ENCODE data around the gene ATP2A3. TPM values are rescaled to one million over a fixed set of nuclear protein-coding genes. Genes with fewer than 3 reads are reported as not detected.
A peak's percentile ranks its signal among the peaks of the same experiment; 100 is the strongest.

The ATP2A3 gene
- total RNA-seq, 4 donors from 2014 or later: 78.6 to 231 (median 112) TPM

- Histone ChIP-seq H3K27ac (no peak overlapping the region), H3K9me3 (no peaks in the 10 kb centered on the region), H3K4me1 (no peaks in the 10 kb centered on the region), H3K4me3 (no peak overlapping the region), H3K27me3 (no peaks in the 10 kb centered on the region), H3K36me3 (peaks cover 0 to 60% (median 0%) of the 10 kb centered on the region in 3 donors)
- TF ChIP-seq POLR2A (IDR thresholded peaks at IDR 0.05): no peak
- TF ChIP-seq, protein P1, sequence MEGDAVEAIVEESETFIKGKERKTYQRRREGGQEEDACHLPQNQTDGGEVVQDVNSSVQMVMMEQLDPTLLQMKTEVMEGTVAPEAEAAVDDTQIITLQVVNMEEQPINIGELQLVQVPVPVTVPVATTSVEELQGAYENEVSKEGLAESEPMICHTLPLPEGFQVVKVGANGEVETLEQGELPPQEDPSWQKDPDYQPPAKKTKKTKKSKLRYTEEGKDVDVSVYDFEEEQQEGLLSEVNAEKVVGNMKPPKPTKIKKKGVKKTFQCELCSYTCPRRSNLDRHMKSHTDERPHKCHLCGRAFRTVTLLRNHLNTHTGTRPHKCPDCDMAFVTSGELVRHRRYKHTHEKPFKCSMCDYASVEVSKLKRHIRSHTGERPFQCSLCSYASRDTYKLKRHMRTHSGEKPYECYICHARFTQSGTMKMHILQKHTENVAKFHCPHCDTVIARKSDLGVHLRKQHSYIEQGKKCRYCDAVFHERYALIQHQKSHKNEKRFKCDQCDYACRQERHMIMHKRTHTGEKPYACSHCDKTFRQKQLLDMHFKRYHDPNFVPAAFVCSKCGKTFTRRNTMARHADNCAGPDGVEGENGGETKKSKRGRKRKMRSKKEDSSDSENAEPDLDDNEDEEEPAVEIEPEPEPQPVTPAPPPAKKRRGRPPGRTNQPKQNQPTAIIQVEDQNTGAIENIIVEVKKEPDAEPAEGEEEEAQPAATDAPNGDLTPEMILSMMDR (IDR thresholded peaks at IDR 0.05): peak; percentile 11 to 86 (median 71)
- peak; percentile 48 to 85 (median 81) for DNase-seq
Measured at GRCh38 chr17:3935140-3935542, 29.1 kb downstream of the ATP2A3 start.

DNA sequence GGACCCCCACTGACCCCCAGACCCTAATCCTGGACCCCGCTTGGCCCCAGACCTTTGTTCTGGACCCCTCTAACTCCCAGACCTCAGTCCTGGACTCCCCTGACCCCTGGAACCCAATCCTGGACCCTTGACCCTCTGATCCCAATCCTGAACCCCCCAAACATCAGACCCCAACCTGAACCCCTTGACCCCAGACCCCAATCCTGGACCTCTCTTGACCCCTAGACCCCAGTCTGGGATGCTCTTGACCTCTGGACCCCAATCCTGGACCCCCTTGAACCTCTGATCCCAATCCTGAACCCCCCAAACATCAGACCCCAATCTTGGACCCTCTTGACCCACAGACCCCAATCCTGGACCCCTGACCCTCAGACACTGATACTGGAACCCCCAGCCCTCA lies 34.5 kb downstream of the ATP2A3 start:
- TF ChIP-seq, protein P1 (IDR thresholded peaks at IDR 0.05): no peak
- TF ChIP-seq POLR2A (IDR thresholded peaks at IDR 0.05): no peak
- peaks cover 0 to 3% (median 0%) of the 10 kb centered on the region in 4 donors for H3K4me1 ChIP-seq
- H3K36me3 ChIP-seq: peaks cover 0 to 48% (median 0%) of the 10 kb centered on the region in 3 donors
- H3K4me3 ChIP-seq: no peak overlapping the region
- DNase-seq: no peak
- no peaks in the 10 kb centered on the region for H3K27me3 ChIP-seq
- no peaks in the 10 kb centered on the region for H3K9me3 ChIP-seq
- H3K27ac ChIP-seq: no peak overlapping the region

DNA sequence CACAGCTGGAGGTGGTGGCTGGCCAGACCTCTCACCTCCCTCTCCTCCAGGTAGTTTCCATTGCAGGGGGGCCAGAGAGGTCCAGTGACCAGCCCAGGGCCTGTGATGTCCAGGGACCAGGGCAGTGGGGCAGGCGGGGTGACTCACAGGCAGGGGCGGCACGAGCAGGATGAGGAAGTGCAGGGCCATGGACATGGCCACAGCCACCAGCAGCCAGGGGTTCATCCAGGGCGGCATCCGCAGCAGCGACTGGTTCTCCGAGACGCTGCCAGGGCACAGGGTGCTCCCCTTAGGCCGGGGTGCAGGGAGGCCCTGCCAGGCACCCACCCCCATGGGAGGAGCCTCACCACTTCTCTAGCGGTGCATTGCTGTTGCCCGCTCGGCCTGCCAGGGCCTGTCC lies 35.1 kb downstream of the ATP2A3 start:
- H3K9me3 ChIP-seq: no peaks in the 10 kb centered on the region
- DNase-seq: no peak
- TF ChIP-seq, protein P1 (IDR thresholded peaks at IDR 0.05): no peak
- TF ChIP-seq POLR2A (IDR thresholded peaks at IDR 0.05): no peak
- H3K4me1 ChIP-seq: peaks cover 0 to 3% (median 0%) of the 10 kb centered on the region in 4 donors
- H3K36me3 ChIP-seq: peaks cover 0 to 43% (median 0%) of the 10 kb centered on the region in 3 donors
- no peaks in the 10 kb centered on the region for H3K27me3 ChIP-seq
- no peak overlapping the region for H3K4me3 ChIP-seq
- H3K27ac ChIP-seq: no peak overlapping the region

DNA sequence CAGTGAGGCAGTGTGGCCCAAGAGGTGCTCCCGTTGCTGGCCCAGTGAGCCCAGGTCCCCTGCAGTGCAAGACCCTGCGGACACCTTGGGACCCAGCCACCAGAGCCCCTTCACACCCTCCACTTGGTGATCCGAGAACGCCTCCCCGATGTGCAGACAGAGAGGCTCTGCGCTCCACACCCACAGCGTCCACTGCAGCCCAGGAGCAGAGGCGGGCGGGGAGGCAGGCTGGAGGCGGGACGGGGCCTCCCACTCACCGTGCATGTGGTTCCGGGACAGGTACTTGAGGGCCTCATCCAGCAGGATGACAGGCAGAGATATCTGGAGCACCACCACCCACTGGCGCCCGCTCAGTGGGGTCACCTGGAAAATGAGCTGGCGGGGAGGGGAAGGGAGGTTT lies 35.8 kb downstream of the ATP2A3 start:
- TF ChIP-seq POLR2A (IDR thresholded peaks at IDR 0.05): no peak
- TF ChIP-seq, protein P1 (IDR thresholded peaks at IDR 0.05): no peak
- Histone ChIP-seq H3K4me1 (peaks cover 0 to 3% (median 0%) of the 10 kb centered on the region in 4 donors), H3K9me3 (no peaks in the 10 kb centered on the region), H3K27me3 (no peaks in the 10 kb centered on the region), H3K4me3 (no peak overlapping the region), H3K36me3 (peaks cover 0 to 36% (median 0%) of the 10 kb centered on the region in 3 donors), H3K27ac (peak overlapping the region in 1 of 4 donors; percentile 21)
- DNase-seq: no peak

DNA sequence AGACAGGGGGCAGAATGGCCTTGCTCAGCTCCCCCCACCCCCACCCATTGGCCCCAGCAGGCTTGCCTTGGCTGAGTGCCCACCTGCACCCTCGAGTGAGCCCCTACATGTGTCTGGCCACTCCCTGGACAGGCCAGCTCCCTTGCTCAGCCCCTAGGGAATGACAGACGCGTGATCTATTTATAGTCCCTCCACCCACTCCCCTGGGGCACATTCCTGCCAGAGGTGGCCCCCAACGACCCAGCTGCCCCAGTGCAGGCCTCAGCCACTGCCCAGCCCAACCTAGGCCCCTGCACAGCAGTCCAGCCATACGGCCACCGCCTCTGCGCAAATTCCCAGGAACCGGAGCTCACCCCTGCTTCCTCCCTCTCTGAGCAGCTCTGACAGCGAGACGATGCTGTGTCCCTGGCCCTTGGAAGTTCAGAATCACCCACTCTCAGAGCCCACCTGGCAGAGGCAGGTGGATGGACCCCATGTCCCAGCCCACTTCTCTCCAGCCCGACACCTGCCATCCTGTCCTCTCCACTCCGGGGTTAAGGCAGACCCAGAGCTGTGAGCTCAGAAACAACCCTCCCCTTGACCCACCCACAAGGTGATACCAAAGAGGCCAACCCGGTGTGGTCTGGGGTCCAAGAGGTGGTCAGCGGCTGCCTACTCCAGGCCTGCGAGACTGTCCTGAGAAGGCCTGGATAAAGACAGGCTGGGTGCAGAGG lies 36.5 kb downstream of the ATP2A3 start:
- Histone ChIP-seq H3K4me3 (no peak overlapping the region), H3K27ac (peak overlapping the region in 1 of 4 donors; percentile 21), H3K36me3 (peaks cover 0 to 34% (median 0%) of the 10 kb centered on the region in 3 donors), H3K9me3 (no peaks in the 10 kb centered on the region), H3K4me1 (peaks cover 0 to 3% (median 0%) of the 10 kb centered on the region in 4 donors), H3K27me3 (no peaks in the 10 kb centered on the region)
- TF ChIP-seq POLR2A (IDR thresholded peaks at IDR 0.05): no peak
- TF ChIP-seq, protein P1 (IDR thresholded peaks at IDR 0.05): no peak
- no peak for DNase-seq
